K562 (cell line): ENCODE data around the gene CBFA2T3. TPM values are rescaled to one million over a fixed set of nuclear protein-coding genes. Genes with fewer than 3 reads are reported as not detected.

Experiments used
- CEBPG ChIP-seq, 3 experiments: fragments of 200-800 bp in 1 of 3; sonication (Bioruptor generic) in 1 of 3; sonication (generic) in 1 of 3; formaldehyde crosslinking in 1 of 3; IDR thresholded peaks in 2 of 3; conservative IDR thresholded peaks in 1 of 3; 2 replicates each; pipeline versions ENCODE4 v1.6.1 to v1.8.0; 2016 to 2022; ENCODE audit warnings: missing compliant biosample characterization in 2 of 3, missing genetic modification characterization in 2 of 3, mild to moderate bottlenecking in 1 of 3, missing genetic modification reagents in 1 of 3
- CHD7 ChIP-seq: fragments of 200-600 bp; sonication (generic); IDR thresholded peaks from one replicate; pipeline ENCODE4 v1.6.1; 2012; ENCODE audit warnings: mild to moderate bottlenecking, low read depth, low read length, inconsistent platforms
- E2F4 ChIP-seq: sonication (generic); formaldehyde crosslinking; IDR thresholded peaks from 2 replicates; pipeline ENCODE4 v1.8.0; 2022; ENCODE audit warnings: mild to moderate bottlenecking, low read depth, missing genetic modification reagents
- HEY1 ChIP-seq: fragments of 250-450 bp; sonication (Bioruptor Pico); IDR thresholded peaks from 2 replicates; pipeline ENCODE4 v1.5.0; 2020; ENCODE audit warnings: mild to moderate bottlenecking, moderate library complexity, borderline replicate concordance
- MYNN ChIP-seq, 2 experiments: sonication (generic); formaldehyde crosslinking in 1 of 2; IDR thresholded peaks; 2 replicates each; pipeline versions ENCODE4 v1.5.0 to v1.6.1; 2016 to 2020; ENCODE audit warnings: antibody characterized with exemption in 1 of 2, missing genetic modification reagents in 1 of 2
- NELFE ChIP-seq: IDR thresholded peaks from 2 replicates; pipeline ENCODE4 v1.6.1; 2011; ENCODE audit warnings: mild to moderate bottlenecking; ENCODE audit not compliant: insufficient read depth, insufficient read length
- POLR2A ChIP-seq: fragments of 450-650 bp; conservative IDR thresholded peaks from 2 replicates; pipeline ENCODE4 v1.6.1; 2016
- TBP ChIP-seq: optimal IDR thresholded peaks from 2 replicates; pipeline ENCODE3; 2011; ENCODE audit warnings: low read depth, low read length, improper control_type of control experiment
- ZC3H8 ChIP-seq: fragments of 450-650 bp; IDR thresholded peaks from 2 replicates; pipeline ENCODE4 v1.6.1; 2017
- ZHX1 ChIP-seq: fragments of 150-350 bp; conservative IDR thresholded peaks from 2 replicates; pipeline ENCODE4 v1.6.1; 2014; ENCODE audit warnings: low read length
- polyA plus RNA-seq, 8 experiments: library from polyadenylated mRNA; depleted of rRNA in 4 of 8; stranded (reverse) in 5 of 8; unstranded in 3 of 8; fragments of >200 nt; fragmentation: Nextera tagmentation in 2 of 8; fragmentation: Illumina TruSeq in 1 of 8; extraction: Ambion mirVana in 2 of 8; extraction: Trizol in 1 of 8; gene quantifications; 2 replicates each; pipeline versions ENCODE4 v1.2.1 to v1.2.3, GENCODE V29; 2011 to 2014; ENCODE audit warnings: inconsistent platforms in 1 of 8, missing spikeins in 1 of 8
- total RNA-seq, 7 experiments: library from RNA; depleted of rRNA in 6 of 7; stranded (reverse); fragments of >200 nt in 6 of 7; fragmentation: Illumina TruSeq in 2 of 7; extraction: Trizol in 2 of 7; gene quantifications; 2 replicates each; pipeline versions ENCODE4 v1.2.1 to v1.2.3, GENCODE V29; 2011 to 2021; ENCODE audit warnings: low replicate concordance in 1 of 7

The CBFA2T3 gene
- total and polyA plus RNA-seq, 9 of the 15 experiments (the other 6 are each of a cell fraction or from before 2014, with no cell fraction given): 2.3 to 145 (median 6.7) TPM

GRCh38 chr16:88879788-88880055 is 97.3 kb downstream of the CBFA2T3 start (continued):
- no peak for TF ChIP-seq CHD7
- TF ChIP-seq MYNN (IDR thresholded peaks at IDR 0.05): no peak
- TF ChIP-seq MYNN (CRISPR knock-in tag; IDR thresholded peaks at IDR 0.05): no peak
- TF ChIP-seq ZC3H8: no peak
- no peak for TF ChIP-seq NELFE
- TF ChIP-seq POLR2A: peak; percentile 22; the same call in 1 of the 2 replicates
- TF ChIP-seq TBP: no peak
- no peak for TF ChIP-seq HEY1
- TF ChIP-seq CEBPG (CRISPR knock-in tag; IDR thresholded peaks at IDR 0.05): 0 out of 2 replicates have a peak, but pooled peaks have one; percentile 10
- TF ChIP-seq CEBPG (tag; conservative IDR thresholded peaks at IDR 0.05 in 1 of 2, IDR thresholded peaks at IDR 0.05 in 1 of 2): no peak
- TF ChIP-seq E2F4 (CRISPR knock-in tag): no peak
- TF ChIP-seq ZHX1: no peak
